ENCODE data around the gene ZNF888.
"Not testable (repeated sequence)": the region's sequence is repeated elsewhere in the genome, so short reads cannot be mapped to it uniquely, and the experiment has no call there.

- not testable (repeated sequence) for TF ChIP-seq CTCF (IDR thresholded peaks at IDR 0.05; ENCODE audit: insufficient read depth, low read depth, low read length); EZH2 (IDR thresholded peaks at IDR 0.05; ENCODE audit: insufficient read depth, low read length)
Observed at GRCh38 chr19:52898596-52898995, 24.6 kb downstream of the ZNF888 start.

Data from astrocyte (in vitro differentiated cells and primary cell).